Placental pericyte (primary cell): Measurements from ENCODE around the gene GSE1. TPM values are rescaled to one million over a fixed set of nuclear protein-coding genes. Genes with fewer than 3 reads are reported as not detected.

Source experiments
- small RNA-seq: library from RNA; depleted of rRNA; stranded (forward); fragments of <200 nt; gene quantifications from one replicate; pipeline ENCODE3, GENCODE V24; 2012; ENCODE audit warnings: low replicate concordance
- total RNA-seq: library from RNA; depleted of rRNA; stranded (reverse); fragments of >200 nt; gene quantifications from 2 replicates; pipeline ENCODE4 v1.2.3, GENCODE V29; 2012

GSE1 gene
- 40.5 and 55.3 TPM in 2 replicates for total RNA-seq

DNA sequence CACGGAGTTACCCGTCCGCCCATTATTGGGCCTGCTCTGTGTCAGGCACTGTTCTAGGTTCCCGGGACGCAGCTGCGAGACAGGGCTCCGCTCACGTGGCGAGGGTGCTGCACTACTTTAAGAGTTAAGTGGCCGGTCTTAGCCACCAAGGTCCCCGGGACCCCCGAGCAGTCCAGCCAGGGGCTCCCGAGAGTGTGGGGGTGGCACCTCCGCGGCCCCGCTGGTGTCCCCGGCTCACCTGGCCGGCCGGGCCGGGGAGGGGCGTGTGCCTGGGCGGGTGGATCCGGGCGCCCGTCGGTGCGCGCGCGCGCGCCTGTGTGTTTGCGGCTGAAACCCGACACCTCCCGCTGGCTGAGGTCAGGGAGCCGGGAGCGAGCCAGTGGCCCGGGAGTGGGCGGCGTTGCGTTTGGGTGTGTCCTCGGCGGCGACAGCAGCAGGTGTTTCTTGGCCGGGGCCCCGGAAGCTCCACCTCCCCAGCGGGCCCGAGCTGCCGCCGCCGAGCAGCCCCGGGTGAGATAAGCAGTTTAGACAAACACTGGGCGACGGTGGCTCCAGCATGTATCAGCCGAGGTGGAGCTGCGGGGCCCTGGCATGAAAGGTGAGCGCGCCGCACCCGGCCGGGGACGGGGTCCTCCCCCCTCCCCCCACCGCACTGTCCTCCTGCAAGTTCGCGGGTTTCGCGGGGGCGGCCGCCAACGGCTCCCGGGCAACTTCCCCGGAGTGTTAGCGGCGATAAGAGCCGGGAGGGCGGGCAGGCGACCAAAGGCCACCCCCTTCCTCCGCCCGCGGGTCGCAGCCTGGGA is at the start of gene GSE1:
Gene GSE1 (plus strand): TSS at position 522 of the 803 bp plus-strand sequence. CDS start 70 bp downstream, at position 592.

GRCh38 chr16:85688586-85689284 is 75.6 kb downstream of the GSE1 start, which contains the start of gene GINS2:
GINS2 (minus strand) TSS chr16:85688954; CDS start chr16:85688898, 56 bp downstream.

Small RNA genes within 50 kb of the gene (small RNA-seq; reads per million reads assigned to genes)
- not detected for gene RN7SL381P

Other genes starting within 250 kb of the GSE1 start
- 0.66 and 16.5 TPM in 2 replicates for gene GINS2, start 75.6 kb downstream of the GSE1 start, total RNA-seq
- gene C16orf74, start 137.8 kb downstream of the GSE1 start, total RNA-seq, result 11.2 and 21.8 TPM in 2 replicates
- 31.5 and 41.8 TPM in 2 replicates for gene EMC8, start 186.2 kb downstream of the GSE1 start, total RNA-seq
- 226 and 395 TPM in 2 replicates for gene COX4I1, start 186.4 kb downstream of the GSE1 start, total RNA-seq